GM03348 (cell line): ENCODE data around the gene LIMD2.
A peak's percentile ranks its signal among the peaks of the same experiment; 100 is the strongest.
"Not testable (repeated sequence)": the region's sequence is repeated elsewhere in the genome, so short reads cannot be mapped to it uniquely, and the experiment has no call there.

ENCODE experiments used
- DNase-seq: peaks from one replicate; pipeline ENCODE4 v3.0.0; 2012; ENCODE audit warnings: low spot score

Gene LIMD2

DNA sequence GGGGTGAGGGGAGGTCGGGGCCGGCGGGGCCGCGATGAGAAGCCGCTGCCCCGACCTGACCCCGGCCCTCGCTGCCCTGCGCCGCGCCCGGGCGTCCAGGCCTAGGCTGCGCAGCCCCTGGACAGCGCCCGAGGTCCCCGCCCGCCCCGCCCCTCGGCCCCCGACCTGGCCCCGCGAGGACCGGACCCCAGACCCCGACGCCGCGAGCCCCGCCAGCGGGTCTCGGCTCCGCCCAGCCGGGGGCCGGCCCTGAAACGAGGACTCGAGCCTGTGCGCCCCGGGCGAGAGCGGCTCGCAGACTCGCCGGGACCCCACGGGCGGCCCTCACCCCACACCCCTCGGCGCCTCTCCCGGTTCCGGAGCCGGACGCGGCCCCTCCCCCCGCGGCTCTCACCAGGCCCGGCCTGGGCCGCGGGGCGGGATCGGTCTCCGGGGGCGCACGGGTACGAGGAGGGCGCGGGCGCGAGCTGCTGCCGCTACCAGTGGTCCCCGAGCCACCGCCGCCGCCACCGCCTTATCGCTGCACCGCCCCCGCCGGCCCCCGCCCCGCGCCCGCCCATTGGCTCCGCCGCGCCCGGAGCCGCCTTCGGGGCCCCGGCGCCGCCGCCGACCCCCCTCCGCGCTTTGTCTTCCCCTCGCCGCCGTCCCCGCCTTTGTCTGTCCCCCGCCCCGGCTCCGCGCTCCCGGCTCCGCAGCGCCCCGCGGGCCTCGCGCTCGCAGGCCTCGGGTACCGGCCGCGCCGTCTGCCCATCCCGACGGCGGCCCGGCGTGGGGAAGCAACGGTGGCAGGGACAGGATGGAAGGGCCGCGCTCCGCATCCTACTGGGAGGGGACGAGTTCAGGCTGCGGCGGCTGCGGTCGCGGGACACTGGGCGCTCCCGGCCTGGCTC is at the start of gene LIMD2:
Gene LIMD2 (minus strand): TSS at position 488 of the 890 bp plus-strand sequence. CDS start 827 bp downstream, outside the sequence.
- DNase-seq: peak; percentile 82

DNA sequence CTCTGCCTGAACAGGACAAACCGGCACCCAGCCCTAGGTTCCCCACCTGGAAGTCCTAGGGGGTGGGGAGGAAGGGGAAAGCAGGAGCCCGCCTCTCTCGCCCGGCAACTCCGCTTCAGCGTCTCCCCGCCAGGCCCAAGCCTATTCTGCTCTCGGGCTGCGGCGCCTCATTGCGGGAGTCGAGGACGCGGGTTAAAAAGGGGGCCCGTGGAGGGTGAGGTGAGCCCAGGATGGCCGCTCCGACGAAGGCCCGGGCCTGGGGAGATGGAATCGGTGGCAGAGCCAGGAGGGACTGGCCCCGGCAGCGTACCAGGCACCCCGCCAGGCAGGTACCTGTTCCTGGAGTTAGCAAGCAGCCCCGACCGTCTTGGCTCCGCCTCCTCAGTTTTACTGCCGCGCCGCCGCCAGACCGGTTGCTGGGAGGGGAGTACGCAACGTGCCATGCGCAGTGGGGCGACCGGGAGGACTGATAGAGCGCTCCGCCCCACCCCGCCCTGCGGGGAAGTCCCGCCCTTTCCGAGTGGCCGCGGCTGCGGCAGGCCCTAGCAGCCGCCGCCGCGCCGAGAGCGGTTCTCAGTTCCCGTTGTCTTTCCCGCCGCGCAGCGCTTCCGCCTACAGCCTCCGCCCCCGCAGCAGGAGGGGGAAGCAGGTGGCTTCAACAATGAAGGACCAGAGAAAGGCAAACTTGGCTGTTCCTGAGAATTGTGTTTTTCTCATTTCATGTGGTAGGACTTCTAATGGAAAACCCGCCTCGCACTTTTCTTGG is 41.7 kb upstream of the LIMD2 start, which contains the start of gene STRADA:
Gene STRADA (minus strand): TSS at position 392 of the 766 bp plus-strand sequence. CDS start 13,430 bp downstream, outside the sequence.
- peak; percentile 99 for DNase-seq

DNA sequence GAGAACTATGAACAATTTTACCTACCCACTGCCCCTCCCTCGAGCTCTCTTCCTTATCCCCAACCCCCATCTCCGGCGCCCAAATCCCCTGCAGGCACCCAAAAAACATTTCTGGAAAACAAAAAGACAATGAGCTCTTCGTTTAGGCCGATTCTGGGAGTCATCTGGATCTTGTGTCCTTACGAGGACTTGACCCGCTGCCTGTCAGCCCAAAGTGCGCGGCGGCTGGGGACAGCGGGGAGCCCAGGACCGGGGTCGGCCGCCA is 41.1 kb upstream of the LIMD2 start:
- DNase-seq: peak; percentile 47

GRCh38 chr17:63740464-63741142 is 40.7 kb upstream of the LIMD2 start:
- peak; percentile 6 for DNase-seq

DNA sequence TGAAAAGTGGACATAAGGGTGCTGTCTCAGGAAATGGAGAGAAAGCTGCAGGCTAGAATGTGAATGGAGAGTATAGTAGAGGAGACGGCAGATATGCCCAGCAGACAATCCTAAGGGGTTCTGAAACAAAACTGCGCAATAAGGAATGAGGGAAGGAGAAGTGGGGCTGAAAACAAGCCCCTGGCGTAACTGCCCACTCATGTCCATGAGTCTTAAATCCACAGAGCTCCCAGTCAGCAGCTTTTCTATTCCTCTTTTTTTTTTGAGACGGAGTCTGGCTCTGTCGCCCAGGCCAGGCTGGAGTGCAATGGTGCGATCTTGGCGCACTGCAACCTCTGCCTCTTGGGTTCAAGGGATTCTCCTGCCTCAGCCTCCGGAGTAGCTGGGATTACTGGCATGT is 35.8 kb upstream of the LIMD2 start:
- DNase-seq: no peak

GRCh38 chr17:63722403-63722802 is 22.5 kb upstream of the LIMD2 start:
- no peak for DNase-seq

DNA sequence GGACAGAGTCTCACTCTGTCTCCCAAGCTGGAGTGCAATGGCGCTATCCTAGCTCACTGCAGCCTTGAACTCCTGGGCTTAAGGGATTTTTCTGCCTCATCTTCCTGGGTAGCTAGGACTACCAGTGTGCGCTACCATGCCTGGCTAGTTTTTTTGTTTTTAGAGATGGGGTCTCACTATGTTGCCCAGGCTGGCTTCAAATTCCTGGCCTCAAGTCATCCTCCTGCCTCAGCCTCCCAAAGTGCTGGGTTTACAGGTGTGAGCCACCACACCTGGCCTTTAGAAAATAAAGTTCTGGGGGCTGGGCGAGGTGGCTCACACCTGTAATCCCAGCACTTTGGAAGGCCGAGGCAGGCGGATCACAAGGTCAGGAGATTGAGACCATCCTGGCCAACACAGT is 20.3 kb upstream of the LIMD2 start:
- not testable (repeated sequence) for DNase-seq

- DNase-seq: no peak
Measured at GRCh38 chr17:63718988-63719387, 19.1 kb upstream of the LIMD2 start.

GRCh38 chr17:63716426-63716825 is 16.5 kb upstream of the LIMD2 start:
- no peak for DNase-seq

DNA sequence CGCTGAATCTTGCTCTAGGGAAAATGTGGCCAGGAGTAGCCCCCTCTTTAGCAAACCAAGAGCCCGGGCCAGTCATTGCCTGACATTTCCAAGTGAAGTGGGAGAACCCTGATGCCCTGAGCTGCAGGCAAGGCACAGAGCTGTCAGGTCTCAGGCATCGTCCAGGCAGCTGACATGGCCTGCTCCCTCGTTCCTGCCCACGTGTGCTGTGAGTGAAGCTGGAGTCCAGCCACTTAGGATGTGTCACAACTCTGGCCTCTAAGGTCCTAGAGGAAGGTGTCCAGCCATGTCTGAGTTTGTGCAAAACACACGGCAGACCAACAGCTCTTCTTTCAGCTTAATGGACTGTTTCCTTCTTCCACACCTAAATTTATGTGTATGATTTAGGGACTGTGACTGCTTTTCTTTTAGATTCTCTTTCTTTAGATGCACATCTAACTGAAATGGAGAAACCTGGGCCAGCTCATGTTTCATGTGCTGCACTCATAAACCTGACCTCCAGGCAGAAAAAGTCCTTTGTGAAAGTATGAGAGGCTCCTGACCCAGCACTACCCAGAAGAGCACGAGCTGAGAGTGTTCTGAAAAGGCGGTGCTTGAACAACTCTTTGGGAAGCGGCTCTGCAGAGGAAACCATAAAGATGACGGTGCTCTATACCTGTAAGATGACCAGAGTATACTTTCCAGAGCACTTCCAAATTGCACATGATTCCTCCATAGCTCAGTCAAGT is 14.8 kb upstream of the LIMD2 start:
- DNase-seq: no peak

DNA sequence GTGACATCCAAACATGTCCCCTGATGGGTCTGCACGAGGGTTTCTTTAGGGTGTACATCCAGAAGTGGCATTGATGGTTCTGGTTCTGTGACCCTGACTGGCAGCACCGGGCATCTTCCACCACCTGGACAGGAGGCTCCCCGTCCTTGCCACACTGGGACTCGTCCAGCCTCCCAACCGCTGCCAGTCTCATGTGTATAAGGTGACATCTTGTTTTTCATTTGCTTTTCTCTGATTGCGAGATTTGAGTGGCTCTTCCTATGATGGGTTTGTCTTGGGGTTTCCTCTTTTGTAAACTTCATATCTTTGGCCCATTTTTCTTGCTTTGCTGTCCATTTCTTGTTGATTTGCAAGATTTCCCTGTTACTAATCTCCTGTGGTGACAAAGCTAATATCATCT is 9.2 kb upstream of the LIMD2 start:
- DNase-seq: no peak

DNA sequence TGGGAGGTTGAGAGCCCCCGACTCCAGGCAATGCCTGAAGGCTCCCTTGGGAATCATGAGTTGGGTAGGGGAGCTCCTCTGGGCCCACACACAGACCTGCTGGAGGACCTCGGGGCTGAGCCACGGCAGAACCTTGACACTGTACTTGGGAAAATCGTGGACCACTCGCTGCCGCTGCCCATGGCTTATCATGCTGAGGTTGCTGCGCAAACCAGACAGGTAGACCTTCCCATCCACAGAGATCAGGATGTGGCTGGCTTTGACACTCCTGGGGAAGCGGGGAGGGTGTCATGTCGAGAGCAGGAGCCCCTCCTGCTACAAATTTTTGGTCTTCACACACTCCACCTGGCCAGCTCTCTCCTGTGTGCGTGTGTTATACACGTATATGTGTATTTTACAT is 7.2 kb upstream of the LIMD2 start:
- no peak for DNase-seq

DNA sequence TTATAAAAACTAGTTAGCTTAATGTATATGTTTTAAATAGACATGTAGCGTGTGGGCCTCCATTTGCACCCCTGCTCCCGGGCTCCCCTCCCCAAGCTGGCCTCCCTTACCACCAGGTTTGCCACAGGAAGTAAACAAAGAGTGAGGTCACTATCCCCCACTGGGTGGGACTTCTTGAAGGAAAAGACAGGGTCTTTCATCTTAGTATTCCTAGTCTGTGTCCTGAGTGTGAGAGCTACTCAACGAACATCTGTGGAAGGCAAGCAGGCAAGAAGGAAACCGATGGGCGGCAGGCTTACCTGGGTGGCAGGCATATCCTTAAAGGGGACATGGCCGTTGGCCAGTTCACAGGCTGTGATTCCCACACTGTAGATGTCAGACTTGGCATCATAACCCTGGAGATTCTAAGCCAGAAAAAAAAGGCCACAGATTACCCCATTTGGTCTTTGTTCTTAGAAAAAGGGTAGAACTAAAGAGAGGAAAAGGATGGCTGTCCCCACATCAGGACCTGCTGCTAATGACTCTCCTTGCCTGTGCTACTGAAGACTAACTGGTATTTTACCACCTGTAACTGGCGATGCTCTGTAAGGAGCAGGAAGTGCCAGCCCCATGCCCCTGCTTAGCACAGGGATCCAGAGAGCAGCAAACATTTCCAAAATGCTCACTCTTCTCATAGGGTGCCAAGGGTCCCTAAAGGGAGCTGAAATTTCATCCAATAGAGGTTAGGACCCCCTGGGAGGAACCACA is 6.6 kb upstream of the LIMD2 start:
- DNase-seq: no peak

- no peak for DNase-seq
Measured at GRCh38 chr17:63705657-63706056, 5.7 kb upstream of the LIMD2 start.

DNA sequence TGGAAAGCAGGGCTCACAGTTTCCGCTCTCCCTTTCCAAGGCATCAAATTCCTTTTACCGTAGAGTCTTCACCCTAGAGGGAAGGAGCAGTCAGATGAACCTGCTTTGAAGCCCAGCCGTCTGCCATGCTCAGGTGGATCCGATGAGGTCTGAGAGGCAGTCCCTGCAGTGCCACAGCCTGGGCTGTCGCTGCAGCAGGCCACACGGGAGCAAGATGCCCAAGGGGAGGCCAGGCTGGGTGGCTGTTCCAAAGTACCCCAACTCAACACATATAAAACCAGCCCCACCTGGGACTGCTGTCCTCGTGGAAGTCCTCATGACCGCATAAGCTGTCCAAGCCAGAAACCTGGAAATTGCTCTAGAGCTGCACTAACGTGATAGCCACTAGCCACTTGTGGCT is 4.9 kb upstream of the LIMD2 start:
- DNase-seq: no peak

- no peak for DNase-seq
Measured at GRCh38 chr17:63704259-63704576, 4.3 kb upstream of the LIMD2 start.

- DNase-seq: no peak
Measured at GRCh38 chr17:63703556-63704258, 3.8 kb upstream of the LIMD2 start.

DNA sequence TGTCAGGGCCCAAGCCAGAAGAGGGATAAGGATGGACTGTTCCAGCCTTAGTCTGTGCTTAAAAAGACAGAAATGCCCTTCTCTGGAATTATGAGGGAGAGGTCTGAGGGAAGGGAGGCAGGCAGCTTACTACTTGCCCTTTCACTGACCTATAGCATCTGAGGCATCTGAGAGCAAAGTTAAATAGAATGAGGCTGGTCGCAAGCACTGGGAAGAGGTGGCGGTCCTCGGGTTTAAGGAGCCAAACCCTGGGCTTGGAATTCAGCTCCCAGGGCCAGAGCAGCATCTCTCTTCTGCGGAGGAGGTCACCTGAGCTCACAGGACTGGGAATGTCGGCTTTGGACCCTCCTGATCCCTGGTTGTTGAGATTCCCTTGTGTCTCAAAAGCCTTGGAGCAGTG is 3.1 kb upstream of the LIMD2 start:
- no peak for DNase-seq

DNA sequence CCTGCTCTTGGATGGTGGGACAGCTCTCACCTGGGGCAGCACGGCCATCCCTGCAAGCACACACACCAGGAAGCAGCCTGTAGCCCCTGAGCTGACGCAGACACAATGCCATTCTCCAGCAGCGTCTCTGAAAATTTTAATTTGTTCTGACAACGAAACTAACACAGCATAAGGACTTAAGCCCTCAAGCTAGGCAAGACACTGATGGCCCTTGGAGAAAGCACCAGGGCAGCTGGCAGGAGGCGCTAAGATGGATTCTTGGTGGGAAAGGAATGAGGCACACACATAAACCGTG is 2.7 kb upstream of the LIMD2 start:
- no peak for DNase-seq

GRCh38 chr17:63701868-63702720 is 2.2 kb upstream of the LIMD2 start:
- DNase-seq: no peak
